Peyer's patch (tissue), 4 donors: ENCODE results near the gene ARHGEF16.

ENCODE experiments used
- POLR2A ChIP-seq, 2 donors: fragments of 450-650 bp; IDR thresholded peaks; one replicate each; pipeline ENCODE4 v1.5.1; 2017; ENCODE audit warnings: antibody characterized with exemption in 2 of 2, mild to moderate bottlenecking in 2 of 2, moderate library complexity in 2 of 2
- TF ChIP-seq, protein P1 (sequence below), 6 experiments: fragments of 450-650 bp in 4 of 6; fragments of 200-600 bp in 2 of 6; sonication (generic) in 1 of 6; IDR thresholded peaks; one replicate each; pipeline ENCODE4 v1.5.1; 2017 to 2019; ENCODE audit warnings: antibody characterized with exemption in 6 of 6, mild to moderate bottlenecking in 3 of 6, moderate library complexity in 1 of 6

GRCh38 chr1:3519301-3519885 lies 64.9 kb downstream of the ARHGEF16 start:
- TF ChIP-seq, protein P1, sequence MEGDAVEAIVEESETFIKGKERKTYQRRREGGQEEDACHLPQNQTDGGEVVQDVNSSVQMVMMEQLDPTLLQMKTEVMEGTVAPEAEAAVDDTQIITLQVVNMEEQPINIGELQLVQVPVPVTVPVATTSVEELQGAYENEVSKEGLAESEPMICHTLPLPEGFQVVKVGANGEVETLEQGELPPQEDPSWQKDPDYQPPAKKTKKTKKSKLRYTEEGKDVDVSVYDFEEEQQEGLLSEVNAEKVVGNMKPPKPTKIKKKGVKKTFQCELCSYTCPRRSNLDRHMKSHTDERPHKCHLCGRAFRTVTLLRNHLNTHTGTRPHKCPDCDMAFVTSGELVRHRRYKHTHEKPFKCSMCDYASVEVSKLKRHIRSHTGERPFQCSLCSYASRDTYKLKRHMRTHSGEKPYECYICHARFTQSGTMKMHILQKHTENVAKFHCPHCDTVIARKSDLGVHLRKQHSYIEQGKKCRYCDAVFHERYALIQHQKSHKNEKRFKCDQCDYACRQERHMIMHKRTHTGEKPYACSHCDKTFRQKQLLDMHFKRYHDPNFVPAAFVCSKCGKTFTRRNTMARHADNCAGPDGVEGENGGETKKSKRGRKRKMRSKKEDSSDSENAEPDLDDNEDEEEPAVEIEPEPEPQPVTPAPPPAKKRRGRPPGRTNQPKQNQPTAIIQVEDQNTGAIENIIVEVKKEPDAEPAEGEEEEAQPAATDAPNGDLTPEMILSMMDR (IDR thresholded peaks at IDR 0.05): no peak
- TF ChIP-seq POLR2A (IDR thresholded peaks at IDR 0.05): no peak
